ENCODE data around the gene ADIRF.

ADIRF gene

GRCh38 chr10:86958116-86958900, 10.0 kb upstream of the ADIRF start, which contains the start of gene SNCG:
TSS of gene SNCG (plus strand) at chr10:86958599. CDS start at chr10:86958698, 99 bp downstream.
- TF ChIP-seq CTCF (conservative IDR thresholded peaks at IDR 0.05; ENCODE audit: control insufficient read depth, insufficient read depth, low read depth, low read length) = no peak
- H3K4me3 ChIP-seq (ENCODE audit: control insufficient read depth, low read depth, low read length) = peak within 1 kb of the TSS; percentile 4
- peak; percentile 25 for DNase-seq (ENCODE audit: low read depth)

- no peak for TF ChIP-seq CTCF (conservative IDR thresholded peaks at IDR 0.05; ENCODE audit: control insufficient read depth, insufficient read depth, low read depth, low read length)
- peak overlapping the region; percentile 4 for H3K4me3 ChIP-seq (ENCODE audit: control insufficient read depth, low read depth, low read length)
Observed at GRCh38 chr10:86958901-86959736, 9.2 kb upstream of the ADIRF start.

GRCh38 chr10:86959737-86960002, 8.6 kb upstream of the ADIRF start:
- H3K4me3 ChIP-seq (ENCODE audit: control insufficient read depth, low read depth, low read length) = no peak overlapping the region
- TF ChIP-seq CTCF (conservative IDR thresholded peaks at IDR 0.05; ENCODE audit: control insufficient read depth, insufficient read depth, low read depth, low read length) = no peak
- DNase-seq (ENCODE audit: low read depth) = no peak

More at GRCh38 chr10:86958901-86959736, 9.2 kb upstream of the ADIRF start:
- DNase-seq (ENCODE audit: low read depth) = peak; percentile 85

- H3K4me3 ChIP-seq (ENCODE audit: control insufficient read depth, low read depth, low read length) = no peak overlapping the region
- DNase-seq (ENCODE audit: low read depth) = peak; percentile 78
- peak; percentile 99 for TF ChIP-seq CTCF (conservative IDR thresholded peaks at IDR 0.05; ENCODE audit: control insufficient read depth, insufficient read depth, low read depth, low read length)
Observed at GRCh38 chr10:86960003-86960862, 8.0 kb upstream of the ADIRF start.

- no peak for DNase-seq (ENCODE audit: low read depth)
- H3K4me3 ChIP-seq (ENCODE audit: control insufficient read depth, low read depth, low read length) = no peak overlapping the region
- TF ChIP-seq CTCF (conservative IDR thresholded peaks at IDR 0.05; ENCODE audit: control insufficient read depth, insufficient read depth, low read depth, low read length) = no peak
Observed at GRCh38 chr10:86960863-86961434, 7.3 kb upstream of the ADIRF start.

GRCh38 chr10:86961481-86962091, 6.7 kb upstream of the ADIRF start:
- TF ChIP-seq CTCF (conservative IDR thresholded peaks at IDR 0.05; ENCODE audit: control insufficient read depth, insufficient read depth, low read depth, low read length) = no peak
- no peak overlapping the region for H3K4me3 ChIP-seq (ENCODE audit: control insufficient read depth, low read depth, low read length)
- peak; percentile 35 for DNase-seq (ENCODE audit: low read depth)

All from fibroblast of mammary gland (primary cell).